Glutamatergic neuron (in vitro differentiated cells): ENCODE measurements around the gene GRIP2. TPM values are rescaled to one million over a fixed set of nuclear protein-coding genes. Genes with fewer than 3 reads are reported as not detected.

ENCODE experiments used
- DNase-seq: peaks from one replicate; pipeline ENCODE4 v3.0.0; 2022
- H3K27ac Mint-ChIP-seq: one replicate; pipeline ENCODE4 v1.8.0; 2020; ENCODE audit warnings: mild to moderate bottlenecking, mixed read lengths, inconsistent platforms; ENCODE audit not compliant: unreplicated experiment
- H3K27me3 Mint-ChIP-seq: one replicate; pipeline ENCODE4 v1.8.0; 2020; ENCODE audit warnings: mild to moderate bottlenecking, moderate library complexity, mixed read lengths, inconsistent platforms; ENCODE audit not compliant: unreplicated experiment
- H3K36me3 Mint-ChIP-seq: one replicate; pipeline ENCODE4 v1.8.0; 2020; ENCODE audit warnings: mild to moderate bottlenecking, mixed read lengths, inconsistent platforms; ENCODE audit not compliant: unreplicated experiment
- H3K4me1 Mint-ChIP-seq: one replicate; pipeline ENCODE4 v1.8.0; 2020; ENCODE audit warnings: mild to moderate bottlenecking, low read depth, mixed read lengths, inconsistent platforms; ENCODE audit not compliant: unreplicated experiment
- H3K4me3 Mint-ChIP-seq: one replicate; pipeline ENCODE4 v1.8.0; 2020; ENCODE audit warnings: mild to moderate bottlenecking, mixed read lengths, inconsistent platforms; ENCODE audit not compliant: unreplicated experiment
- H3K9me3 Mint-ChIP-seq: one replicate; pipeline ENCODE4 v1.8.0; 2020; ENCODE audit warnings: mild to moderate bottlenecking, moderate library complexity, mixed read lengths, inconsistent platforms; ENCODE audit not compliant: unreplicated experiment
- CTCF ChIP-seq: fragments of 200-600 bp; sonication (generic); IDR thresholded peaks from one replicate; pipeline ENCODE4 v1.5.0; 2021; ENCODE audit not compliant: partially characterized antibody, unreplicated experiment
- total RNA-seq: library from RNA; stranded (reverse); fragmentation: NEBNext Ultra II Directional; extraction: Animal tissue kit (Norgen Biotek cat#: 25700); gene quantifications from one replicate; pipeline ENCODE4 v1.2.1, GENCODE V29; 2021; ENCODE audit not compliant: unreplicated experiment

The GRIP2 gene
- total RNA-seq, 1 donor from 2014 or later, result 0.34 TPM

- Mint-ChIP-seq H3K27ac (no peak overlapping the region), H3K4me1 (peaks cover 16% of the 10 kb centered on the region), H3K4me3 (no peak overlapping the region)
These were observed 10.8 kb upstream of the GRIP2 start for GRCh38 chr3:14550651-14551611.

DNA sequence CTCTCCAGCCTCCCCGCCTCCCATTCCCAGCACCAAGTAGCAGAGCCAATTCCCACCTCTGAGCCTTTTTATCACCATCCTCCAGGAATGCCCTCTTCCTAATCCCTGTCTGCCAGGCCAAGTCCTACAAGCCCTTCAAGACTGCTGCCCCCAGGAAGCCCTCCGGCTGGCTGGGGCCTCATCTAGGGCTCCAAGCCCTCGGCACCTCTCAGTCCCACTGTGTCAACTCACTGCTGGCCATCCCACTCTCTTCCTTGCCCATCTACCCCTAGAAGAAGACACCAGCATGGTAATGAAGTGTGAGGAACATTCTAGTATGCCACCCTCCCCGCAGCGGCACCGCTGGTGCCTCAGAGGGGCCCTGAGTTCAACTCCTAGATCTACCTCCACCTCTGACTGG is 10.0 kb upstream of the GRIP2 start:
- peaks cover 5% of the 10 kb centered on the region for H3K27me3 Mint-ChIP-seq
- H3K27ac Mint-ChIP-seq, result no peak overlapping the region
- H3K4me1 Mint-ChIP-seq, result peaks cover 13% of the 10 kb centered on the region
- no peak for TF ChIP-seq CTCF
- H3K36me3 Mint-ChIP-seq, result no peaks in the 10 kb centered on the region
- DNase-seq, result no peak
- H3K4me3 Mint-ChIP-seq, result no peak overlapping the region
- peaks cover 5% of the 10 kb centered on the region for H3K9me3 Mint-ChIP-seq

More at GRCh38 chr3:14550651-14551611, 10.8 kb upstream of the GRIP2 start:
- Mint-ChIP-seq H3K27me3 (peaks cover 6% of the 10 kb centered on the region), H3K9me3 (peaks cover 5% of the 10 kb centered on the region), H3K36me3 (no peaks in the 10 kb centered on the region)
- no peak for TF ChIP-seq CTCF
- no peak for DNase-seq

DNA sequence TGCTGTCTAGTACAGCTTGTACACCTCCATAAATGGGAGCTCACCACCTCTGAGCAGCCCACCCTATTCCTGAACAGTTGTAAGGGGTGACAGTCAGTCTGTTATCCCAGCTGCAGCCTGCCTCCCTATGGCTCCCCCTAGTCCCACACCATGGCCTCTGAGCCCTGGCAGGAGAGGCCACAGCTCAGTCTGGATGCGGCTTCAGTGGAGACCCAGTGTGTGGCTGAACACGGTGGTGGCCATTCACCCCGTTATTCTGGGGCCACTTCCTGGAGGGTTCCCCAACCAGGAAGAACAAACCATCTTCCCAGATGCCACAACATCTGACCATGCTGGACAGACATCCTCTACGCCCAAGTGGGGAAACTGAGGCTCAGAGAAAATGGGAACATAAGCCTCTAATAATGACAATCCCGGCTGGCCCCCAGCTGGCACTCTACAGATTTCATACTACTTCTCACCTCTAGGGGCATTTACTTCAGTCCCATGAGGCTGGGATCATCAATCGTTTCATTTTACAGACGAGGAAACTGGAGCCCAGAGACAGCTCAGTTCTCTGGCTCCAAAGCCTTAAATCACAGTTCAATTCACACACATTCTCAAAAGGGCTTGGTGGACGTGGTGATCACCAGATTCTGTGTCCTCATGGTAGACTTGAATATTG is 9.2 kb upstream of the GRIP2 start:
- no peaks in the 10 kb centered on the region for H3K36me3 Mint-ChIP-seq
- H3K27ac Mint-ChIP-seq, result no peak overlapping the region
- H3K4me1 Mint-ChIP-seq, result peaks cover 11% of the 10 kb centered on the region
- no peak for DNase-seq
- H3K9me3 Mint-ChIP-seq, result peaks cover 5% of the 10 kb centered on the region
- no peak overlapping the region for H3K4me3 Mint-ChIP-seq
- peaks cover 5% of the 10 kb centered on the region for H3K27me3 Mint-ChIP-seq
- peak; percentile 31 for TF ChIP-seq CTCF

- peak; percentile 78 for DNase-seq
- no peaks in the 10 kb centered on the region for H3K36me3 Mint-ChIP-seq
- H3K9me3 Mint-ChIP-seq, result peaks cover 5% of the 10 kb centered on the region
- H3K27me3 Mint-ChIP-seq, result peaks cover 5% of the 10 kb centered on the region
- H3K4me1 Mint-ChIP-seq, result peaks cover 8% of the 10 kb centered on the region
- no peak overlapping the region for H3K27ac Mint-ChIP-seq
- peak; percentile 64 for TF ChIP-seq CTCF
- H3K4me3 Mint-ChIP-seq, result no peak overlapping the region
These were observed 8.2 kb upstream of the GRIP2 start for GRCh38 chr3:14548321-14548729.
